Sigmoid colon (tissue), 7 donors: Measurements from ENCODE around the gene GALNT18. TPM values are rescaled to one million over a fixed set of nuclear protein-coding genes. Genes with fewer than 3 reads are reported as not detected.

Experiments
- DNase-seq: peaks from one replicate; pipeline ENCODE4 v3.0.0-alpha.2; 2019
- H3K27ac ChIP-seq, 4 donors: fragments of 200-600 bp; sonication (generic); one replicate each; pipeline ENCODE4 v1.5.1; 2016 to 2019; ENCODE audit warnings: mild to moderate bottlenecking in 1 of 4
- H3K27me3 ChIP-seq, 3 donors: fragments of 200-600 bp; sonication (generic); one replicate each; pipeline ENCODE4 v1.5.1; 2019; ENCODE audit warnings: mild to moderate bottlenecking in 1 of 3
- H3K36me3 ChIP-seq, 4 donors: fragments of 200-600 bp; sonication (generic); one replicate each; pipeline ENCODE4 v1.5.1; 2016 to 2019
- H3K4me1 ChIP-seq, 4 donors: fragments of 200-600 bp; sonication (generic); one replicate each; pipeline ENCODE4 v1.5.1; 2017 to 2019
- H3K4me3 ChIP-seq, 4 donors: fragments of 200-600 bp; sonication (generic); one replicate each; pipeline ENCODE4 v1.5.1; 2017 to 2019; ENCODE audit warnings: mild to moderate bottlenecking in 2 of 4, moderate library complexity in 1 of 4
- H3K9me3 ChIP-seq, 4 donors: fragments of 200-600 bp in 3 of 4; sonication (generic) in 3 of 4; one replicate each; pipeline versions ENCODE4 v1.5.1 to v1.6.1; 2013 to 2019
- CTCF ChIP-seq, 4 experiments: fragments of 450-650 bp in 3 of 4; fragments of 200-600 bp in 1 of 4; IDR thresholded peaks; one replicate each; pipeline ENCODE4 v1.5.1; 2016 to 2019; ENCODE audit warnings: antibody characterized with exemption in 4 of 4, mild to moderate bottlenecking in 3 of 4, moderate library complexity in 2 of 4
- EP300 ChIP-seq, 4 donors: sonication (generic); formaldehyde crosslinking; IDR thresholded peaks; one replicate each; pipeline ENCODE4 v1.6.1; 2017; ENCODE audit warnings: antibody characterized with exemption in 4 of 4
- POLR2A ChIP-seq, 2 donors: fragments of 450-650 bp; IDR thresholded peaks; one replicate each; pipeline ENCODE4 v1.6.1; 2016; ENCODE audit warnings: antibody characterized with exemption in 2 of 2, mild to moderate bottlenecking in 2 of 2, moderate library complexity in 2 of 2
- POLR2AphosphoS5 ChIP-seq, 4 donors: sonication (generic); formaldehyde crosslinking; IDR thresholded peaks; one replicate each; pipeline ENCODE4 v1.6.1; 2017; ENCODE audit warnings: antibody characterized with exemption in 4 of 4
- WGBS, 2 donors: extraction: QIAGEN DNeasy Blood & Tissue Kit; methylation state at CpG; one replicate each; pipeline ENCODE4 v1.1.7; 2013; 5-methylcytosine and 5-hydroxymethylcytosine counted together
- intact Hi-C: fragments of 100-400 bp; cut with DNase I; formaldehyde crosslinking; loops from one replicate; pipeline ENCODE4 v1.15.1; 2023
- polyA plus RNA-seq, 3 donors: library from polyadenylated mRNA; stranded (reverse); fragments of 200-250 nt; gene quantifications; one replicate each; pipeline ENCODE4 v1.2.3, GENCODE V29; 2013
- total RNA-seq, 4 donors: library from RNA; depleted of rRNA; stranded (reverse); fragments of >200 nt; gene quantifications; one replicate each; pipeline ENCODE4 v1.1.0, GENCODE V29; 2016
- donor health status: healthy with polysubstance abuse.
- donor health status: Bipolar disorder and iron deficiency.
- donor health status: healthy.

Gene GALNT18
- total and polyA plus RNA-seq, 7 donors: 0.92 to 48.6 (median 34.9) TPM

- TF ChIP-seq POLR2AphosphoS5 (IDR thresholded peaks at IDR 0.05) (no peak), CTCF (IDR thresholded peaks at IDR 0.05) (no peak), POLR2A (IDR thresholded peaks at IDR 0.05) (no peak), EP300 (IDR thresholded peaks at IDR 0.05) (no peak)
- Histone ChIP-seq H3K27ac (peak overlapping the region in 2 of 4 donors; percentile 41 to 47), H3K4me3 (no peak overlapping the region), H3K4me1 (peaks cover 0 to 39% (median 29%) of the 10 kb centered on the region in 4 donors), H3K9me3 (no peaks in the 10 kb centered on the region), H3K36me3 (no peaks in the 10 kb centered on the region), H3K27me3 (no peaks in the 10 kb centered on the region)
- WGBS, 2 donors: 68 to 73% methylated on average over 12 of the region's 12 CpGs
- intact Hi-C loops: no loop called here
- DNase-seq: no peak
Measured at GRCh38 chr11:11349106-11349825, 272.5 kb downstream of the GALNT18 start.

GRCh38 chr11:11348303-11348702 lies 273.5 kb downstream of the GALNT18 start:
- WGBS, 2 donors: 93 to 94% methylated on average over 5 of the region's 5 CpGs
- no peaks in the 10 kb centered on the region for H3K27me3 ChIP-seq
- peaks cover 0 to 6% (median 0%) of the 10 kb centered on the region in 4 donors for H3K36me3 ChIP-seq
- TF ChIP-seq EP300 (IDR thresholded peaks at IDR 0.05): no peak
- TF ChIP-seq POLR2A (IDR thresholded peaks at IDR 0.05): no peak
- TF ChIP-seq CTCF (IDR thresholded peaks at IDR 0.05): no peak
- no peak for TF ChIP-seq POLR2AphosphoS5 (IDR thresholded peaks at IDR 0.05)
- no peak overlapping the region for H3K27ac ChIP-seq
- intact Hi-C loops: no loop called here
- DNase-seq: no peak
- no peaks in the 10 kb centered on the region for H3K9me3 ChIP-seq
- H3K4me1 ChIP-seq: peaks cover 0 to 39% (median 29%) of the 10 kb centered on the region in 4 donors
- no peak overlapping the region for H3K4me3 ChIP-seq

GRCh38 chr11:11347592-11347991 lies 274.2 kb downstream of the GALNT18 start:
- peak; percentile 74 for DNase-seq
- TF ChIP-seq CTCF (IDR thresholded peaks at IDR 0.05) (no peak), POLR2AphosphoS5 (IDR thresholded peaks at IDR 0.05) (no peak), POLR2A (IDR thresholded peaks at IDR 0.05) (no peak), EP300 (IDR thresholded peaks at IDR 0.05) (no peak)
- Histone ChIP-seq H3K4me1 (peaks cover 0 to 39% (median 29%) of the 10 kb centered on the region in 4 donors), H3K4me3 (no peak overlapping the region), H3K9me3 (no peaks in the 10 kb centered on the region), H3K27me3 (no peaks in the 10 kb centered on the region), H3K27ac (peak overlapping the region in 1 of 4 donors; percentile 1), H3K36me3 (peaks cover 0 to 8% (median 0%) of the 10 kb centered on the region in 4 donors)
- WGBS, 2 donors: 70 to 77% methylated on average over 7 of the region's 7 CpGs
- intact Hi-C loops: no loop called here

- H3K27me3 ChIP-seq: no peaks in the 10 kb centered on the region
- H3K4me1 ChIP-seq: peaks cover 0 to 39% (median 29%) of the 10 kb centered on the region in 4 donors
- intact Hi-C loops: no loop called here
- no peaks in the 10 kb centered on the region for H3K9me3 ChIP-seq
- TF ChIP-seq CTCF (IDR thresholded peaks at IDR 0.05): no peak
- no peak for TF ChIP-seq POLR2A (IDR thresholded peaks at IDR 0.05)
- TF ChIP-seq POLR2AphosphoS5 (IDR thresholded peaks at IDR 0.05): no peak
- no peak for TF ChIP-seq EP300 (IDR thresholded peaks at IDR 0.05)
- H3K27ac ChIP-seq: no peak overlapping the region
- 43 to 71% methylated on average over 4 of the region's 4 CpGs for WGBS, 2 donors
- DNase-seq: no peak
- no peak overlapping the region for H3K4me3 ChIP-seq
- peaks cover 0 to 8% (median 0%) of the 10 kb centered on the region in 4 donors for H3K36me3 ChIP-seq
Measured at GRCh38 chr11:11346303-11346702, 275.5 kb downstream of the GALNT18 start.
